HG03354 (cell line): ENCODE data around the gene SLC6A1.

Source experiments
- ATAC-seq: cut with Tn5 transposase; IDR thresholded peaks from one replicate; pipeline ENCODE4 v1.9.1; 2021; ENCODE audit warnings: mild to moderate bottlenecking; ENCODE audit not compliant: unreplicated experiment, poor library complexity, severe bottlenecking

Gene SLC6A1

DNA sequence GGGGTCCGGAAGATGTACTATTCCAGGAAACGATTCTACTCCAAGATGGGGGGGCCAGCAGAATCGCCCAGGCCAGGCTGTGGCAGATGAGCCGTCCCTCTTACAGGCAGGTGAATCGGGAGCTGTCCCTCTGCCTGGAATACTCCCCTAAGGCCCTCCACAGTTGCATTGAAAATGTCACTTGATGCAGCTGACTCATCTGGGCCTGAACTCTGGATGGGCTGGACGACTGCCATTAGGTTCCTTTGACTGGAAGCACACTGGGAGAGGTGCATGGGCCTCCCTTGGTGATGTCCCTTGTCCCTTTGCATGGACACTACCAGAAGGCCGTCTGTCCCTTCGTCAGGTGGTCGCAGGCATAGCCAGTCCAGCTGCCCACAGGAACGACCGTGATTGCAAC, 92.1 kb downstream of the SLC6A1 start:
- ATAC-seq = no peak

DNA sequence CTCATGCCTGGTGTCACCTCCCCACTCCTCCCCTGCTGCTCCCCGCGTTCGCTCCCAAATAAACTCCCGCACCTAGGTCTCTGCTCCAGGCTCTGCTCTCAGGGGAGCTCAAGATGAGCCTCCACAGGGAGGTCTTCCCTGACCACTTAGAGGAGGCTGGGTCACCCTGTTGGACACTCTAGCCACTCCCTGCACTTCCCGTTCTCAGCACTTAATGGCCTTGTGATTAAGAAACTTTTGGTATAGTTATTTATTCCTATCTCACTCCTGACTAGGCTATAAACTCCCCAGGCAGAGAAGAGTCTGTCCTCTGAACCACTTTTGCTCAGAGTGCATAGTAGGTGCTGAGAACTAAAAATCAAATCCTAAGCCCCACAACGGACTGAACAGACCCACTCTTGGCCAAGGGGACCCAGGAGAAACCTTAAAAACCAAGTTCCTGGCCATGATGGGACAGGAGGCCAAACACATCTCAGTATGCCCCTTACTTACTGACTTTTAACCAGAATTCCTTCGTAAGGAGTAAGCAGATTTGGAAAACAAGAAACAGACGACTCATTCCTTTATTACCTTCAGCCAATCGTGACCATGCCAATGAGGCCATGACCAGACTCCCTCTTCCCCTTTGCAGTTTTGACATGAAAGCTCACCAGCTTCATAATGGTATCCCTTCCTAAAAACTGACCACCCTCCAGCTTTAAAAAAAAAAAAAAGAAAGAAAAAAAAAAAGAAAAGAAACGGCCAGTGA, 92.7 kb downstream of the SLC6A1 start:
- ATAC-seq = no peak

DNA sequence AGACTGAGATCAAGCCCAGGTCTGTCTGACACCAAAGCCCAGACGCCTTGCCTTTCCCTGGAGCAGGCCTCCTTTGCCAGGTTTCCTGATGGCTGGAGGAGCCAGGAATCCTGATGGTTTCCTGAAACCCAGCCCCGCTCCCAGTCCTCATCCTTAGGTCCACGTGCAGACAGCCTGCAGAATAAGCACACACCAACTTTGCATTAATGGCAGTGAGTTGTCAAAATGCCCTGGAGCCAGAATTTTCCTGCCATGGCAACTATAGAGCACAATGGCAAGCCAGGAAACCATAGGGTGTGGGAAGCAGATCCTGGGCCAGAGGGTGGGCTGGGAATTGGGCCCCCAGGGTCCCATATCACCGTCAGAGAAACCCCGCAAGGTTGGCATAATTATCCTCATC, 94.3 kb downstream of the SLC6A1 start:
- no peak for ATAC-seq

DNA sequence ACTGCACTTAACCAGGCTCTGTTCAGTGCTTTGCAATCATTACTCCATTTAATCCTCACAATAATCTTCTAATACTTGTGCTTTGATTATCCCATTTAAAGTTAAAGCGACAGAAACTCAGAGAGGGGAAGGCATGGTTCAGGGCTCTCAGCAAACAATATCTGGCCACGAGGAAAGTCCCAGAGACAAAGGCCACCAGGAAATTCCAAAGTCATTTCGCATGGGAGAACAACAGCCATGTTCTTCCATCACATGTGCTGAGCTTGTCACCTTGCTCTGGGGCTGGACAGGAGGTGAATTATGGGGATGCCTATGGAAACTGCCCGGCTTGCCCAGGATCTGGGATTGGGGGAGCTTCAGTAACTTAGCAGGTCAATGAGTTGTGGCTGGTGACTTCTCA, 95.5 kb downstream of the SLC6A1 start:
- ATAC-seq = no peak

DNA sequence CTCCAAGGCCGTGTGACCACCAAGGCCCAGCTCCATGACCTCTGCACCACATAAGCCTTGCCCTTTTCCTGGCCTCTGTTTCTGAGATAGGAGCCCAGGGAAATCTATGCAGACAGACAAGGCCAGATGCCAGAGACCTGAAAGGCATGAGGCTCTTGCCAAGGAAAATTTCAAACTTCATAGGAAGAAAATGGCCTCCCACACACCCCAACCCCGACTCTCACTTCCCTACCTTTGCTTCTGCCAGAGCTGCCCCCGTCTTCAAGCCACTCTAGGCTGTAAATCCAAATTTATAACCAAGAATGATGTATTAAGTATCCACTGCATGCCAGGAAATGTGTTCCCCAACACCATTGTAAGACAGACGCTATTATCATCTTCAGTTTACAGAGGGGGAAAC, 96.3 kb downstream of the SLC6A1 start:
- ATAC-seq = no peak
